Measurements from ENCODE around the gene GPR68.
A peak's percentile ranks its signal among the peaks of the same experiment; 100 is the strongest.
"Not testable (repeated sequence)": the region's sequence is repeated elsewhere in the genome, so short reads cannot be mapped to it uniquely, and the experiment has no call there.

The GPR68 gene

DNA sequence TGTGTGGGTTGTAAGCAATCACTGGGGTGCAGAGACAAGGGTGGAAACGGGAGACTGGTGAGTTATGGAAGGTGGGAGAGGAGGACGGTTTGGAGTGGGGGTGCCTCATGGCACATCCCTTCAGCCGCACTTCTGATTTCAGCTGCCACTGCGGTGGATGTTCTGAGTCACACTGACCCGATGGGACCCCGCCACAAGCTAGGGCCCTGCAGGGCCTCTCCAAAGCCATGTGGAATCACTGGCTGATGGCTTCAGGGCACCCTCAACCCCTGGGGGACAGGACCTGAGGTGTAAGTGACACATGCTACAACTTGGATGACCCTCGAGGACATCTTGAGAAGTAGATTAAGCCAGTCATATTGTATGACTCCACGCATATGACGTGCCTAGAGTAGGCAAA, 53.7 kb downstream of the GPR68 start:
- DNase-seq (ENCODE audit: low read depth), result no peak

DNA sequence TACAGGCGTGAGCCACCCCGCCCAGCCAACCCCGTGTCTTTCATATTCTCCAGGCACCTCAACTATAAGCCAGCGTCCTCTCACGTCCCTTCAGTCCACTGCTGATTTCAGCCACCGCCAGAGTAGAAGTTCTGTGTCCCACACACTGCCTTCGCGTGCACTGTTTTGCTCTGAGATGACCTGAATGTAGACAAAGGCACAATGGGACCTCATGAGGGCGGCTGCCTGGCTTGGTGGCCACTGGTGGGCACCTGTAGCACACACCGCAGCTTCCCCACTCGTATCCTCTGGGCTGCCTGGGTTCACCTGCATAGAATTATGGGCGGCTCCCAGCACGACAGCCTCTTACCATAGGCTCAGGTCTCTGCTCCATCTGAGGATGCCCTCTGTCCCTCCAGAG, 57.2 kb downstream of the GPR68 start:
- DNase-seq (ENCODE audit: low read depth), result no peak

DNA sequence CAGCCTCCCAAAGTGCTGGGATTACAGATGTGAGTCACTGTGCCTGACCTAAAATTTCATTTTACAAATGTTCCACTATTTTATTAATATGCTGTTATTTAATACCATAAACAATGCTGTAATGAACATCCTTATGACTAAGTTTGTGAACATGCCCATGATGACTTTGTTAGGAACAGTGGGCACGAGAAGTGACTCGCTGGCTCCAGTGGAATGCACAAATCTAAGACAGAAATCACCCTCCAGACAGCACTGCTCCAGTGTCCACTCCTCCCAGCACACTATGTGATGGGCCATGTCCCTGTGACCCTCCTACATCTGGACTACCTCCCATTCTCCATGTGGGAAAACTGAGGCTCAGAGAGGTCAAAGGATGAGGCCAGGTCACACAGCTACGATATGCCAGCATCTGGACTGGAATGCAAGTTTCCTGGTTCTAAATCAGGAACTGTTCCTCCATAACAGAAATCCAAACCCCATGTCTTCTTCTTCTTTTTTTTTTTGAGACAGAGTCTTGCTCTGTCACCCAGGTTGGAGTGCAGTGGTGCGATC, 57.9 kb downstream of the GPR68 start:
- peak; percentile 19 for DNase-seq (ENCODE audit: low read depth)

- DNase-seq (ENCODE audit: low read depth), result peak; percentile 10
These were observed 58.8 kb downstream of the GPR68 start for GRCh38 chr14:91185721-91186120.

GRCh38 chr14:91184559-91184958, 59.9 kb downstream of the GPR68 start:
- DNase-seq (ENCODE audit: low read depth), result no peak

GRCh38 chr14:91182753-91183152, 61.8 kb downstream of the GPR68 start:
- DNase-seq (ENCODE audit: low read depth), result not testable (repeated sequence)

Data from GM04503 (cell line).